GM23338 (cell line): ENCODE data around the gene LDHA.

ENCODE experiments used
- CREB1 ChIP-seq: fragments of 250-450 bp; sonication (Bioruptor Pico); IDR thresholded peaks from 2 replicates; pipeline ENCODE4 v1.5.0; 2020; ENCODE audit warnings: low read depth, mild to moderate bottlenecking, moderate library complexity
- ETS1 ChIP-seq: IDR thresholded peaks from 2 replicates; pipeline ENCODE4 v1.6.1; 2016; ENCODE audit warnings: antibody characterized with exemption
- EZH2 ChIP-seq: fragments of 200-600 bp; sonication (generic); IDR thresholded peaks from one replicate; pipeline ENCODE4 v1.8.0; 2017; ENCODE audit warnings: antibody characterized with exemption, mild to moderate bottlenecking, low read depth; ENCODE audit not compliant: unreplicated experiment
- EZH2phosphoT487 ChIP-seq: fragments of 200-600 bp; sonication (generic); IDR thresholded peaks from one replicate; pipeline ENCODE4 v1.8.1; 2018; ENCODE audit warnings: antibody characterized with exemption; ENCODE audit not compliant: unreplicated experiment
- JUNB ChIP-seq: IDR thresholded peaks from one replicate; pipeline ENCODE4 v1.6.1; 2016; ENCODE audit warnings: antibody characterized with exemption; ENCODE audit not compliant: unreplicated experiment
- NANOG ChIP-seq: IDR thresholded peaks from 2 replicates; pipeline ENCODE4 v1.6.1; 2016; ENCODE audit warnings: antibody characterized with exemption, borderline replicate concordance
- POLR2AphosphoS5 ChIP-seq: IDR thresholded peaks from 2 replicates; pipeline ENCODE4 v1.6.1; 2016; ENCODE audit warnings: antibody characterized with exemption, low read depth
- ZNF114 ChIP-seq: fragments of 250-450 bp; sonication (Bioruptor Pico); IDR thresholded peaks from 2 replicates; pipeline ENCODE4 v1.5.0; 2020; ENCODE audit warnings: mild to moderate bottlenecking, moderate library complexity
- ZNF331 ChIP-seq: fragments of 250-450 bp; sonication (Bioruptor Pico); IDR thresholded peaks from 2 replicates; pipeline ENCODE4 v1.5.0; 2020; ENCODE audit warnings: low read depth, mild to moderate bottlenecking, moderate library complexity
- ZNF462 ChIP-seq: fragments of 250-450 bp; sonication (Bioruptor Pico); IDR thresholded peaks from 2 replicates; pipeline ENCODE4 v1.5.0; 2020; ENCODE audit warnings: mild to moderate bottlenecking, moderate library complexity
- TF ChIP-seq, protein P1 (sequence below), 2 experiments: fragments of 200-600 bp in 1 of 2; sonication (generic) in 1 of 2; conservative IDR thresholded peaks; 2 replicates each; pipeline versions ENCODE4 v1.5.1 to v1.6.1; 2016 to 2017; ENCODE audit warnings: antibody characterized with exemption in 2 of 2, low read depth in 2 of 2, mild to moderate bottlenecking in 2 of 2, moderate library complexity in 1 of 2
- TF ChIP-seq, protein P2 (sequence below): IDR thresholded peaks from one replicate; pipeline ENCODE4 v1.6.1; 2018; ENCODE audit warnings: antibody characterized with exemption; ENCODE audit not compliant: unreplicated experiment

- TF ChIP-seq EZH2phosphoT487 (no peak), EZH2 (no peak), POLR2AphosphoS5 (no peak), ZNF462 (CRISPR knock-in tag) (no peak), CREB1 (CRISPR knock-in tag) (no peak), ZNF114 (no peak), ZNF331 (CRISPR knock-in tag) (no peak), ETS1 (no peak), NANOG (no peak), JUNB (no peak)
- TF ChIP-seq, protein P1, sequence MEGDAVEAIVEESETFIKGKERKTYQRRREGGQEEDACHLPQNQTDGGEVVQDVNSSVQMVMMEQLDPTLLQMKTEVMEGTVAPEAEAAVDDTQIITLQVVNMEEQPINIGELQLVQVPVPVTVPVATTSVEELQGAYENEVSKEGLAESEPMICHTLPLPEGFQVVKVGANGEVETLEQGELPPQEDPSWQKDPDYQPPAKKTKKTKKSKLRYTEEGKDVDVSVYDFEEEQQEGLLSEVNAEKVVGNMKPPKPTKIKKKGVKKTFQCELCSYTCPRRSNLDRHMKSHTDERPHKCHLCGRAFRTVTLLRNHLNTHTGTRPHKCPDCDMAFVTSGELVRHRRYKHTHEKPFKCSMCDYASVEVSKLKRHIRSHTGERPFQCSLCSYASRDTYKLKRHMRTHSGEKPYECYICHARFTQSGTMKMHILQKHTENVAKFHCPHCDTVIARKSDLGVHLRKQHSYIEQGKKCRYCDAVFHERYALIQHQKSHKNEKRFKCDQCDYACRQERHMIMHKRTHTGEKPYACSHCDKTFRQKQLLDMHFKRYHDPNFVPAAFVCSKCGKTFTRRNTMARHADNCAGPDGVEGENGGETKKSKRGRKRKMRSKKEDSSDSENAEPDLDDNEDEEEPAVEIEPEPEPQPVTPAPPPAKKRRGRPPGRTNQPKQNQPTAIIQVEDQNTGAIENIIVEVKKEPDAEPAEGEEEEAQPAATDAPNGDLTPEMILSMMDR (conservative IDR thresholded peaks at IDR 0.05; ENCODE audit: low read depth in 2 of 2) = no peak
- TF ChIP-seq, protein P2, sequence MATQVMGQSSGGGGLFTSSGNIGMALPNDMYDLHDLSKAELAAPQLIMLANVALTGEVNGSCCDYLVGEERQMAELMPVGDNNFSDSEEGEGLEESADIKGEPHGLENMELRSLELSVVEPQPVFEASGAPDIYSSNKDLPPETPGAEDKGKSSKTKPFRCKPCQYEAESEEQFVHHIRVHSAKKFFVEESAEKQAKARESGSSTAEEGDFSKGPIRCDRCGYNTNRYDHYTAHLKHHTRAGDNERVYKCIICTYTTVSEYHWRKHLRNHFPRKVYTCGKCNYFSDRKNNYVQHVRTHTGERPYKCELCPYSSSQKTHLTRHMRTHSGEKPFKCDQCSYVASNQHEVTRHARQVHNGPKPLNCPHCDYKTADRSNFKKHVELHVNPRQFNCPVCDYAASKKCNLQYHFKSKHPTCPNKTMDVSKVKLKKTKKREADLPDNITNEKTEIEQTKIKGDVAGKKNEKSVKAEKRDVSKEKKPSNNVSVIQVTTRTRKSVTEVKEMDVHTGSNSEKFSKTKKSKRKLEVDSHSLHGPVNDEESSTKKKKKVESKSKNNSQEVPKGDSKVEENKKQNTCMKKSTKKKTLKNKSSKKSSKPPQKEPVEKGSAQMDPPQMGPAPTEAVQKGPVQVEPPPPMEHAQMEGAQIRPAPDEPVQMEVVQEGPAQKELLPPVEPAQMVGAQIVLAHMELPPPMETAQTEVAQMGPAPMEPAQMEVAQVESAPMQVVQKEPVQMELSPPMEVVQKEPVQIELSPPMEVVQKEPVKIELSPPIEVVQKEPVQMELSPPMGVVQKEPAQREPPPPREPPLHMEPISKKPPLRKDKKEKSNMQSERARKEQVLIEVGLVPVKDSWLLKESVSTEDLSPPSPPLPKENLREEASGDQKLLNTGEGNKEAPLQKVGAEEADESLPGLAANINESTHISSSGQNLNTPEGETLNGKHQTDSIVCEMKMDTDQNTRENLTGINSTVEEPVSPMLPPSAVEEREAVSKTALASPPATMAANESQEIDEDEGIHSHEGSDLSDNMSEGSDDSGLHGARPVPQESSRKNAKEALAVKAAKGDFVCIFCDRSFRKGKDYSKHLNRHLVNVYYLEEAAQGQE = no peak
Observed at GRCh38 chr11:18379201-18379600, 15.2 kb upstream of the LDHA start.
